Prostate gland (tissue), 2 donors: ENCODE results near the gene MYO9B. TPM values are rescaled to one million over a fixed set of nuclear protein-coding genes. Genes with fewer than 3 reads are reported as not detected.

ENCODE experiments used
- DNase-seq: peaks from one replicate; pipeline ENCODE4 v3.0.0-alpha.2; 2019; ENCODE audit warnings: low spot score
- H3K27ac ChIP-seq, 2 donors: fragments of 200-600 bp; sonication (generic); 2 replicates each; pipeline ENCODE4 v1.5.1; 2017 to 2019
- H3K27me3 ChIP-seq: fragments of 200-600 bp; sonication (generic); replicated peaks from 2 replicates; pipeline ENCODE4 v1.5.1; 2019; ENCODE audit not compliant: insufficient read depth
- H3K36me3 ChIP-seq, 2 donors: fragments of 200-600 bp; sonication (generic); 1 replicate in 1 of 2; 2 replicates in 1 of 2; pipeline versions ENCODE4 v1.5.1 to v1.8.1; 2017 to 2019
- H3K4me1 ChIP-seq: fragments of 200-600 bp; sonication (generic); replicated peaks from 2 replicates; pipeline ENCODE4 v1.5.1; 2019
- H3K4me3 ChIP-seq, 2 donors: fragments of 200-600 bp; sonication (generic); 2 replicates each; pipeline ENCODE4 v1.5.1; 2017 to 2019
- H3K9me3 ChIP-seq: fragments of 200-600 bp; sonication (generic); 2 replicates; pipeline ENCODE4 v1.5.1; 2017
- POLR2A ChIP-seq: fragments of 450-650 bp; IDR thresholded peaks from one replicate; pipeline ENCODE4 v1.6.1; 2016; ENCODE audit warnings: antibody characterized with exemption, mild to moderate bottlenecking
- POLR2AphosphoS5 ChIP-seq: sonication (generic); formaldehyde crosslinking; IDR thresholded peaks from one replicate; pipeline ENCODE4 v1.6.1; 2017; ENCODE audit warnings: antibody characterized with exemption
- WGBS: methylation state at CpG from one replicate; pipeline ENCODE4 v1.1.5; 2018; 5-methylcytosine and 5-hydroxymethylcytosine counted together
- intact Hi-C: fragments of 100-400 bp; cut with DNase I; formaldehyde crosslinking; loops from one replicate; pipeline ENCODE4 v1.14.2; 2022
- total RNA-seq, 2 donors: library from RNA; depleted of rRNA; stranded (reverse); fragments of >200 nt; gene quantifications; one replicate each; pipeline ENCODE4 v1.1.0, GENCODE V29; 2016
- TF ChIP-seq, protein P1 (sequence below), 4 experiments: fragments of 200-600 bp in 2 of 4; fragments of 450-650 bp in 2 of 4; sonication (generic) in 2 of 4; IDR thresholded peaks; 1 replicate in 3 of 4; 2 replicates in 1 of 4; pipeline ENCODE4 v1.5.1; 2016 to 2019; ENCODE audit warnings: antibody characterized with exemption in 4 of 4, mild to moderate bottlenecking in 2 of 4, moderate library complexity in 2 of 4

The MYO9B gene
- total RNA-seq, 2 donors from 2014 or later, result 50.9 to 208 TPM

- TF ChIP-seq POLR2AphosphoS5 (no peak), POLR2A (no peak)
- TF ChIP-seq, protein P1, sequence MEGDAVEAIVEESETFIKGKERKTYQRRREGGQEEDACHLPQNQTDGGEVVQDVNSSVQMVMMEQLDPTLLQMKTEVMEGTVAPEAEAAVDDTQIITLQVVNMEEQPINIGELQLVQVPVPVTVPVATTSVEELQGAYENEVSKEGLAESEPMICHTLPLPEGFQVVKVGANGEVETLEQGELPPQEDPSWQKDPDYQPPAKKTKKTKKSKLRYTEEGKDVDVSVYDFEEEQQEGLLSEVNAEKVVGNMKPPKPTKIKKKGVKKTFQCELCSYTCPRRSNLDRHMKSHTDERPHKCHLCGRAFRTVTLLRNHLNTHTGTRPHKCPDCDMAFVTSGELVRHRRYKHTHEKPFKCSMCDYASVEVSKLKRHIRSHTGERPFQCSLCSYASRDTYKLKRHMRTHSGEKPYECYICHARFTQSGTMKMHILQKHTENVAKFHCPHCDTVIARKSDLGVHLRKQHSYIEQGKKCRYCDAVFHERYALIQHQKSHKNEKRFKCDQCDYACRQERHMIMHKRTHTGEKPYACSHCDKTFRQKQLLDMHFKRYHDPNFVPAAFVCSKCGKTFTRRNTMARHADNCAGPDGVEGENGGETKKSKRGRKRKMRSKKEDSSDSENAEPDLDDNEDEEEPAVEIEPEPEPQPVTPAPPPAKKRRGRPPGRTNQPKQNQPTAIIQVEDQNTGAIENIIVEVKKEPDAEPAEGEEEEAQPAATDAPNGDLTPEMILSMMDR (IDR thresholded peaks at IDR 0.05), result no peak
- no peak for DNase-seq
- Histone ChIP-seq H3K27ac (no peak overlapping the region), H3K4me3 (no peak overlapping the region), H3K27me3 (no peaks in the 10 kb centered on the region), H3K36me3 (no peaks in the 10 kb centered on the region), H3K9me3 (no peaks in the 10 kb centered on the region), H3K4me1 (no peaks in the 10 kb centered on the region)
- intact Hi-C loops, result no loop called here
- 33% methylated on average over 1 of the region's 1 CpG for WGBS
Measured at GRCh38 chr19:17259934-17260333, 184.4 kb downstream of the MYO9B start.

DNA sequence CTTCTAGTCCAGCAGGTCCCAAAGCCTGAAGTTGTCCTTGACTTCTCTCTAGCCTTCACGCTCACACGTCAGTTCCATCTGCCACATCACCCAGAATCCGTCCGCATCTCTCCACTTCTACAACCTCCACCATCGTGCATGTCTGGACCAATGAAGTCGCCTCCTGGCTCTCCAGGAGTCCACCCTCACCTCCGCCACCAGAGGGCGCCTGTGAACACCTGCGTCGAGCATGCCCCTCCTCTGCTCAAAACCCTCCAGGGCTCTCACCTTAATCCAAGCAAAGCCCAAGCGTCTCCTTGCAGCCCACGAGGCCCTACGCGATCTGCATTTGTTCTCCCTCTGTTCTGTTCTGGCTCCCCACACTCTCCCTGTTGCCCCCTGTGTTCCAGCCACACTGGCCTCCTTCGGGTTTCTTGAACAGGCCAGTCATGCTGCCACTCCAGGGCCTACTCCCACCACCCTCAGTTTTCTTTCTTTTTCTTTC lies 185.3 kb downstream of the MYO9B start:
- Histone ChIP-seq H3K27me3 (no peaks in the 10 kb centered on the region), H3K27ac (no peak overlapping the region), H3K4me1 (no peaks in the 10 kb centered on the region), H3K9me3 (no peaks in the 10 kb centered on the region), H3K36me3 (no peaks in the 10 kb centered on the region), H3K4me3 (no peak overlapping the region)
- DNase-seq, result peak; percentile 67
- WGBS, result 14% methylated on average over 15 of the region's 15 CpGs
- TF ChIP-seq, protein P1 (IDR thresholded peaks at IDR 0.05), result peak; percentile 75 to 85 (median 81)
- TF ChIP-seq POLR2AphosphoS5 (peak; percentile 61), POLR2A (no peak)
- intact Hi-C loops, result no loop called here

- Histone ChIP-seq H3K4me1 (no peaks in the 10 kb centered on the region), H3K27me3 (no peaks in the 10 kb centered on the region), H3K4me3 (no peak overlapping the region), H3K9me3 (no peaks in the 10 kb centered on the region), H3K27ac (no peak overlapping the region), H3K36me3 (no peaks in the 10 kb centered on the region)
- no peak for DNase-seq
- intact Hi-C loops, result no loop called here
- 82% methylated on average over 16 of the region's 16 CpGs for WGBS
- no peak for TF ChIP-seq POLR2A
- TF ChIP-seq, protein P1 (IDR thresholded peaks at IDR 0.05), result no peak
- TF ChIP-seq POLR2AphosphoS5, result no peak
Measured at GRCh38 chr19:17262557-17262956, 187.0 kb downstream of the MYO9B start.

Other genes starting within 250 kb of the MYO9B start
- gene SIN3B, start 246.4 kb upstream of the MYO9B start, total RNA-seq, result 100 to 1,000 TPM in 1 of 2 donors, 10 to 100 TPM in 1; 37.8 to 159 TPM
- gene F2RL3, start 186.8 kb upstream of the MYO9B start, total RNA-seq, result 1 to 10 TPM in 1 of 2 donors, under 1 TPM in 1; 0.36 to 6.2 TPM
- 100 to 1,000 TPM; 134 to 216 TPM for gene CPAMD8, start 49.0 kb upstream of the MYO9B start, total RNA-seq
- 10 to 100 TPM in 1 of 2 donors, 1 to 10 TPM in 1; 6.5 to 15.3 TPM for gene HAUS8, start 325 bp upstream of the MYO9B start, total RNA-seq
- gene USE1, start 139.6 kb downstream of the MYO9B start, total RNA-seq, result 10 to 100 TPM; 24.5 to 30.3 TPM
- 10 to 100 TPM; 21.6 to 26.2 TPM for gene OCEL1, start 150.4 kb downstream of the MYO9B start, total RNA-seq
- gene NR2F6, start 170.1 kb downstream of the MYO9B start, total RNA-seq, result 100 to 1,000 TPM in 1 of 2 donors, 10 to 100 TPM in 1; 91.7 to 108 TPM
- gene USHBP1, start 189.0 kb downstream of the MYO9B start, total RNA-seq, result 1 to 10 TPM; 3.5 to 8.4 TPM
- 10 to 100 TPM; 80.0 to 81.6 TPM for gene BABAM1, start 191.7 kb downstream of the MYO9B start, total RNA-seq
- 1 to 10 TPM in 1 of 2 donors, under 1 TPM in 1; 0.64 to 1.2 TPM for gene ANKLE1, start 206.1 kb downstream of the MYO9B start, total RNA-seq
- gene ABHD8, start 227.6 kb downstream of the MYO9B start, total RNA-seq, result 10 to 100 TPM; 20.1 to 21.6 TPM
- gene MRPL34, start 230.1 kb downstream of the MYO9B start, total RNA-seq, result 100 to 1,000 TPM; 157 to 169 TPM
- gene DDA1, start 233.8 kb downstream of the MYO9B start, total RNA-seq, result 10 to 100 TPM in 1 of 2 donors, 1 to 10 TPM in 1; 9.6 to 18.6 TPM